ENCODE data around the gene MAN1A1.

MAN1A1 gene

DNA sequence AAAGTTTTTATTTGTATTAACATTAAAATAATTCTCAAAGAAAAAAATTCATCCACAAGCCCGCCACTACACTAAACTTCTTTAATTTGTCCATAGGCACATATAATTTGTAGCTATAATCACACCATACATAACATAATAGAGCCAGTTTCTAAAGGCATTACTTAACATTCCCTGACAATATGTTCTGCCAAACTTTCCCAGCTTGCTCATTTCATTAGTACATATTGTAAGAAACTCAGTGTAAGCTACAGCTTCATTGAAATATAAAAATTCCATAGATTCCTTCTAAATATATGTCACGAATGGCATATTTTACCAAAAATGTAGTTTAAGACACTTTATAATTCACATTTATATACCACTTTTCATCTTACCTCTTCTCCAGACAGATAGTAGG lies 59.3 kb downstream of the MAN1A1 start:
- Histone ChIP-seq H3K27me3 (ENCODE audit: control insufficient read depth, insufficient read depth, low read length) (no peaks in the 10 kb centered on the region), H3K9me3 (ENCODE audit: control insufficient read depth, low read length) (no peaks in the 10 kb centered on the region), H3K4me3 (ENCODE audit: low read length) (no peak overlapping the region), H3K36me3 (ENCODE audit: control insufficient read depth, insufficient read depth, low read length) (no peaks in the 10 kb centered on the region), H3K4me1 (ENCODE audit: control insufficient read depth, insufficient read depth, low read length) (no peaks in the 10 kb centered on the region), H3K9ac (ENCODE audit: low read length) (no peak overlapping the region)

DNA sequence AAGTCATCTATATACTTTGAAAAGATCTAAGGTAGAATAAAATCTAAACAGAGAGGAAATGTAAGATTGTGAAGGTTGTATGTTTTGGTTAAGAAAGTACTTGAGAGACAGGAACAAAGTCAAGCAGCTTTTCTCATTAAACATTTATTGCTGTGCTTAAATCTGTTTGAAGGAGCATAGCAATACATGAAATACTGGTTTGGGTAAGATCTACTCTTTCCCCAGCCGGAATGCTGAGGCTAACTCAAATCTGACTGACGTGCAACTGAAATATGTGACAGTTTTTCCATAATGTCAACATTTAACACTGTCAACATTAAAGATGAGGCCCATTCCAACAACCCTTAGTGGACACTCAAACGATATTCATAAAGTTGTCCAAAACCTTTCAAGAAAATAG lies 59.9 kb downstream of the MAN1A1 start:
- Histone ChIP-seq H3K4me1 (ENCODE audit: control insufficient read depth, insufficient read depth, low read length) (no peaks in the 10 kb centered on the region), H3K9ac (ENCODE audit: low read length) (no peak overlapping the region), H3K4me3 (ENCODE audit: low read length) (no peak overlapping the region), H3K9me3 (ENCODE audit: control insufficient read depth, low read length) (no peaks in the 10 kb centered on the region), H3K36me3 (ENCODE audit: control insufficient read depth, insufficient read depth, low read length) (no peaks in the 10 kb centered on the region), H3K27me3 (ENCODE audit: control insufficient read depth, insufficient read depth, low read length) (no peaks in the 10 kb centered on the region)

DNA sequence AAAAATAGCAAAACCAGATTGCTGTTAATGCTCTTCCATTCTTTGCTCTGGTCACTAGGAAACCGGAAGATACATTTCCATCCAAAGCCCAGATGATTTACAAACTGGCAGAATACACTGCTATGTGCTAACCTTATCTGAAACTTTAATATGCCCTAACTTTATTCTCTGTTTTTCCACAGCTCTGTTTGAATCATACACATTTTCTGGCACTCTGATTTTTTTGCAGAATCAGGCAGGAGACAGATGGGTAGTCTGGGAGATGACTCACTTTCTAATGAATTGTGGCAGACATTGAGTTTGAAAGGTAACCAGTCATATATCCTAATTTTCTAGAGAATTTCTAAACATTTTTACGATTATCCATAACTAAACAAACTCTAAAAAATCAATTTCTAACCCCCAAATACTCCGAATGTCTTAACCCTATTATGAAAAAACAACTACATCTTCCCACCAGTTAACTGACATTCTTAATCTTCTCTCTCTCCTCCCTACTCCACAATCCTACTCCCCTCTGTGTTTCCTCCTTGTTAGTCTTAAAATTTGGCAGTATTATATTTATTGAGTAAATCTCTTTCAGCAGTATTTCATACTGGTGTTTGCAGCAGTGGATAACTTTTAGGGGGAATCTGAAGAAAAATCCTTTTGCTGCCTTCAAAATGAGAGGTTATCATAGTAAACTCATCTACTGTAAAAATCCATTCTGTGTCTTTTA lies 63.5 kb downstream of the MAN1A1 start:
- Histone ChIP-seq H3K9me3 (ENCODE audit: control insufficient read depth, low read length) (no peaks in the 10 kb centered on the region), H3K4me1 (ENCODE audit: control insufficient read depth, insufficient read depth, low read length) (no peaks in the 10 kb centered on the region), H3K36me3 (ENCODE audit: control insufficient read depth, insufficient read depth, low read length) (no peaks in the 10 kb centered on the region), H3K9ac (ENCODE audit: low read length) (no peak overlapping the region), H3K4me3 (ENCODE audit: low read length) (no peak overlapping the region), H3K27me3 (ENCODE audit: control insufficient read depth, insufficient read depth, low read length) (no peaks in the 10 kb centered on the region)

DNA sequence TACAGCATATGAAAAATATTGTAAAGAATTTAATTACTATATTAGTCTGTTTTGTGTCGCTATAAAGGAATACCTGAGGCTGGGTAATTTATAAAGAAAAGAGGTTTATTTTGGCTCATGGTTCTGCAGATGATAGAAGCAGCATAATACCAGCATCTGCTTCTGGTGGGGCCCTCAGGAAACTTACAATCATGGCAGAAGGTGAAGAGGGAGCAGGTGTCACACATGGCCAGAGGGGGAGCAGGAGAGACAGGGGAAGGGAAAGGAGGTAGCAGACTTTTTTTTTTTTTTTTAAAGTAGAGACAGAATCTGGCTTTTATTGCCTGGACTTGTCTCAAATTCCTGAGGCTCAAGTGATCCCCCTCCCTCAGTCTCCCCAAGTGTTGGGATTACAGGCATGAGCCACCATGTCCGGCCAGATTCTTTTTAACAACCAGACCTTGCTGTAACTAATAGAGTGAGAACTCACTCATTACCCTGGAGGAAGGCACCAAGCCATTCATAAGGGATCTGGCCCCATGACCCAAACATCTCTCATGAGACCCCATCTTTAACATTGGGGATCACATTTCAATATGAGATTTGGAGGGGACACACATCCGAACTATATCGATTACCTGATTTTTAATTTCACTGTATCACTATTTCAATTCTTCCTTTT lies 64.6 kb downstream of the MAN1A1 start:
- Histone ChIP-seq H3K4me3 (ENCODE audit: low read length) (no peak overlapping the region), H3K27me3 (ENCODE audit: control insufficient read depth, insufficient read depth, low read length) (no peaks in the 10 kb centered on the region), H3K9me3 (ENCODE audit: control insufficient read depth, low read length) (no peaks in the 10 kb centered on the region), H3K36me3 (ENCODE audit: control insufficient read depth, insufficient read depth, low read length) (no peaks in the 10 kb centered on the region), H3K4me1 (ENCODE audit: control insufficient read depth, insufficient read depth, low read length) (no peaks in the 10 kb centered on the region), H3K9ac (ENCODE audit: low read length) (no peak overlapping the region)

DNA sequence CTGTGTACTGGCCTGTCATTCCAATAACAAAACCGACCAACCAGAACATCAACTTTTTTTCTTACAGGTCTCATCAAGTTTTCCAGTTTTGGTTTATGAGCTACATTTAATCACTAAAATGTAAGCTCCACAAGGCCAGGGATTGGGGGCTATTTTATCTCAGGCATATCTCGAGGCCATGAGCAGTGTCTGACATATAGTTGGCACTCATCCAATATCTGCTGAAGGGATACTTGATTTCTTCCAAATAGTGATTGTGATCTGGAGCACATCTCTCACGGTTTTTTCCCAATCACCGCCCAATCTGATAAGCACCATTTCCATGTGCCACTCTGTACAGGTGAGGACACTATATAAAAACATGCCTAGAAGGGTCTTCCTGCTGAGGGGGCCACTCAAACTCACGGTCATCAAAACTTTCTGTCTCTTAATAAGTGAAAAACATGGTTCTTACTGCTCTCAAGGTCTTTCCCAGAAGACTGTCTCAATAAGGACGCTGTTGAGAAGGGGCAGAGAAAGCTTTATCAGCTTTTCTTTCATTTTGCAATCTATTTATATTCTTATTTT lies 65.5 kb downstream of the MAN1A1 start:
- Histone ChIP-seq H3K36me3 (ENCODE audit: control insufficient read depth, insufficient read depth, low read length) (no peaks in the 10 kb centered on the region), H3K4me3 (ENCODE audit: low read length) (no peak overlapping the region), H3K4me1 (ENCODE audit: control insufficient read depth, insufficient read depth, low read length) (no peaks in the 10 kb centered on the region), H3K9me3 (ENCODE audit: control insufficient read depth, low read length) (no peaks in the 10 kb centered on the region), H3K9ac (ENCODE audit: low read length) (no peak overlapping the region), H3K27me3 (ENCODE audit: control insufficient read depth, insufficient read depth, low read length) (no peaks in the 10 kb centered on the region)

DNA sequence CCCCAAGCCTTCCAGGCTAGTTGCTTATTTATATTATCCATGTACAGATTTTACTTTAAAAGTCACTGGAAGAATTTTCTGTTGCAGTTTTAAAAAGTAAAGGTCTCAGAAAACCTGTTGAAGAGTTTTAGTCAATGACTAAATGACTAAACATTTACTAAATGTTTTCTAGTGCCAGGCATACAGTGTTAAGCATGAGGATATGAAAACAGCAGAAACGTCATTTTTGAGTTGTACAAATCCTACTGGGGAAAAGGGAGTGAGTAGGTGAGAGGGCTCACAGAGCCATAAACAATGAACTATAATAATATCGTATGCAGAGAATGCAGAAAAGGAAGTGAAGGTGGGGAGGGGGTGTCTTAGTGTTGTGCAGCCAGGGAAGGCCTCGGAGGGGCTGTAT lies 66.3 kb downstream of the MAN1A1 start:
- H3K27me3 ChIP-seq (ENCODE audit: control insufficient read depth, insufficient read depth, low read length): no peaks in the 10 kb centered on the region
- peaks cover 2% of the 10 kb centered on the region for H3K4me1 ChIP-seq (ENCODE audit: control insufficient read depth, insufficient read depth, low read length)
- no peak overlapping the region for H3K9ac ChIP-seq (ENCODE audit: low read length)
- no peaks in the 10 kb centered on the region for H3K9me3 ChIP-seq (ENCODE audit: control insufficient read depth, low read length)
- no peak overlapping the region for H3K4me3 ChIP-seq (ENCODE audit: low read length)
- H3K36me3 ChIP-seq (ENCODE audit: control insufficient read depth, insufficient read depth, low read length): no peaks in the 10 kb centered on the region

DNA sequence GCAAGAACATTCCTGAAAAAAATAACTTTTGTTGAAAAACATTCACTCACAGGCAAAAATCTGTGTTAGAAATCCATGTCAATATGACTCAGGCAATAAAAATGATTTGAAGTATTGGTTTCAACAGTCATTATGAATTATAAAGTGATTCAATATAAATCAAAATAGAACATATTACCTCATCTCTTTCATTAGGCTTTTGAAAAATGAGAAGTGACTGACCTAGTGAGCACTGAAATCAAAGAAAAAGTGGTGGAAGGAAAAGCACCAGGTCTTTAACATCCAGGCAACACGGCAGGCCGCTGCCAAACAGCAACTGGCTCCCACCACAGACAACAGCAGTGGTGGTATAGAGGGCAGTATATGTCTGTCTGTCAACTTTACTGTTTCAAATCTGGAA lies 68.9 kb downstream of the MAN1A1 start:
- H3K9me3 ChIP-seq (ENCODE audit: control insufficient read depth, low read length): no peaks in the 10 kb centered on the region
- no peaks in the 10 kb centered on the region for H3K36me3 ChIP-seq (ENCODE audit: control insufficient read depth, insufficient read depth, low read length)
- peaks cover 5% of the 10 kb centered on the region for H3K4me1 ChIP-seq (ENCODE audit: control insufficient read depth, insufficient read depth, low read length)
- no peak overlapping the region for H3K9ac ChIP-seq (ENCODE audit: low read length)
- H3K27me3 ChIP-seq (ENCODE audit: control insufficient read depth, insufficient read depth, low read length): no peaks in the 10 kb centered on the region
- H3K4me3 ChIP-seq (ENCODE audit: low read length): no peak overlapping the region

DNA sequence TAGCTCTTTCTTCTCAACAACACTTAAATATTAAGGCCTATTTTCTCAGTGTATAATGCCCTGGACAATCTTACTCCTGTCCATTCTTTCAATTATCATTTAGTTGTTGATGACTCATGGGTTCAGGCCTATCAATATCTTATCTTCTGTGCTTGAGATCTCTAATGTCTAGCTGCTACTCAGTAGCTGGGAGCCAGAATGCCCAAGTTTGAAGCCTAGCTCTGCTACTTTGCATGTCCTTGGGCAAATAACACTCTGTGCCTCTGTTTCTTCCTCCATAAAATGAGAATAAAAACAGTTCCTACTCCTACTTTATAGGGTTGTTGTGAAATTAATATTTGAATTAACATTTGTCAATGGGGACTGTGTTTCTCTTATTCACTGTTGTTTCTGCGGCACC lies 69.5 kb downstream of the MAN1A1 start:
- Histone ChIP-seq H3K4me3 (ENCODE audit: low read length) (no peak overlapping the region), H3K27me3 (ENCODE audit: control insufficient read depth, insufficient read depth, low read length) (no peaks in the 10 kb centered on the region), H3K36me3 (ENCODE audit: control insufficient read depth, insufficient read depth, low read length) (no peaks in the 10 kb centered on the region), H3K4me1 (ENCODE audit: control insufficient read depth, insufficient read depth, low read length) (peaks cover 5% of the 10 kb centered on the region), H3K9ac (ENCODE audit: low read length) (no peak overlapping the region), H3K9me3 (ENCODE audit: control insufficient read depth, low read length) (no peaks in the 10 kb centered on the region)

DNA sequence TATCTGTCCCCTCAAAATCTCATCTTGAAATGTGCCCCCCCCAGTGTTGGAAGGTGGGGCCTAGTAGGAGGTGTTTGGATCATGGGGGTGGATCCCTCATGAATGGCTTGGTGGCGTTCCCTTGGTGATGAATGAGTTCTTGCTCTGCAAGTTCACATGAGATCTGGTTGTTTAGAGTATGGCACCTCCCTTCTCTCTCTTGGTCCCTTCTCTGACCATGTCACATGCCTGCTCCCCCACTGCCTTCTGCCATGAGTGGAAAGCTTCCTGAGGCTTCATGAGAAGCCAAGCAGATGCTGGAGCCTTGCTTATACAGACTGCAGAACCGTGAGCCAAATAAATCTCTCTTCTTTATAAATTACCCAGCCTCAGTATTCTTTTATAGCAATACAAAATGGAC lies 70.9 kb downstream of the MAN1A1 start:
- Histone ChIP-seq H3K9ac (ENCODE audit: low read length) (no peak overlapping the region), H3K27me3 (ENCODE audit: control insufficient read depth, insufficient read depth, low read length) (no peaks in the 10 kb centered on the region), H3K9me3 (ENCODE audit: control insufficient read depth, low read length) (no peaks in the 10 kb centered on the region), H3K4me1 (ENCODE audit: control insufficient read depth, insufficient read depth, low read length) (peaks cover 5% of the 10 kb centered on the region), H3K36me3 (ENCODE audit: control insufficient read depth, insufficient read depth, low read length) (no peaks in the 10 kb centered on the region), H3K4me3 (ENCODE audit: low read length) (no peak overlapping the region)

DNA sequence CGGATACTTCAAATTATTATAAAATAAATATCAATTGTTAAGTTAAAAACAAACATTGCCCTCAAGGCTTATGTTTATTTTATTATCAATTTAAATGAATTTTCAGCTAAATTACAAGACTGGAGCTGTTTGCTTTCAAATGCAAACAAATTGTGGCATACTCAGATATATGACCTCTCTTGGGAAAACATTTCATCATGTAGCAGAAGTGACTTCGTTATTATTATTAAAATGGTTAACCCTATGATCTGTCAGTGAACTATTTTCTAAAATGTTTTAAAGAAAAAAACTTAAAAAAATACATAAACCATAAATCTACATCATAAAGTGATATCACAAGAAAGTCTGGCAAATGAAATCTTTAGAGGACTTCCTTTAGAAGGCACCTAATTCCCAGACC lies 72.5 kb downstream of the MAN1A1 start:
- no peaks in the 10 kb centered on the region for H3K27me3 ChIP-seq (ENCODE audit: control insufficient read depth, insufficient read depth, low read length)
- H3K36me3 ChIP-seq (ENCODE audit: control insufficient read depth, insufficient read depth, low read length): no peaks in the 10 kb centered on the region
- H3K4me3 ChIP-seq (ENCODE audit: low read length): no peak overlapping the region
- H3K4me1 ChIP-seq (ENCODE audit: control insufficient read depth, insufficient read depth, low read length): peaks cover 5% of the 10 kb centered on the region
- H3K9me3 ChIP-seq (ENCODE audit: control insufficient read depth, low read length): no peaks in the 10 kb centered on the region
- H3K9ac ChIP-seq (ENCODE audit: low read length): no peak overlapping the region

DNA sequence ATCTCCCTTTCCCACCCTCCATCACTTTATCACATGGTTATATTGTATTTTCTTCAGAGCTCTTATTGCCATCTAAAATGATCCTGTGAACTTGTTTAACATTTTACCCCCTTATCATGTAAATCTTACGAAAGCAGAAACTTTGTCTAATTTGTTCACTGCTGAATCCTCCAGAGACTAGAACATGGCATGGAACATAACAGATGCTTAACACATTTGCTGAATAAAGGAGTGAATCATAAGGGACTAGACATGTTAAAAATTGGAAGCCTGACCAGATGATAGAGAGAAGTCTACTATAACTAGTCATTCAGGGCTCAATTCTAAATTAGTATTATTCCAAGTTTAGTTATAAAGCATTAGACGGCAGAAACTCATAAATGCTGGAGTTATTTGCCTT lies 73.3 kb downstream of the MAN1A1 start:
- Histone ChIP-seq H3K27me3 (ENCODE audit: control insufficient read depth, insufficient read depth, low read length) (no peaks in the 10 kb centered on the region), H3K9me3 (ENCODE audit: control insufficient read depth, low read length) (no peaks in the 10 kb centered on the region), H3K9ac (ENCODE audit: low read length) (no peak overlapping the region), H3K4me3 (ENCODE audit: low read length) (no peak overlapping the region), H3K4me1 (ENCODE audit: control insufficient read depth, insufficient read depth, low read length) (peaks cover 5% of the 10 kb centered on the region), H3K36me3 (ENCODE audit: control insufficient read depth, insufficient read depth, low read length) (no peaks in the 10 kb centered on the region)

DNA sequence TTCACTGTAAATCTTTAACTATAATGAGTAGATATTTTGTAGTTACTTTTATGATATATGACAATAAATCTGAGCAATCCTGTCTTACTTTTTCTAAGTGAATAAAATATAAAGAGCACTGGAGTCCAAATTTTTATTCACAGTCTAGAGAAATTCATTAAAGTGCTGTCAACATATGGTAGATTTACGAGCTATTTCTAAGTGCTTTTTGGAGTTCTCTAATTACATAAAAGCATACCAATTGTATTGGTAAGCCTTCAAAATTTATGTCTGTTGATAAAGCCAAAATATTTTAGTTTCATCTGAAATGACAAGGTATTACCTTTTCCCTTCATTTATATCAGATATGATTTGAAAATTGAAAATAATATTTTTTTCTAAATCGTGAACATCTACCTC lies 75.4 kb downstream of the MAN1A1 start:
- Histone ChIP-seq H3K4me1 (ENCODE audit: control insufficient read depth, insufficient read depth, low read length) (peaks cover 5% of the 10 kb centered on the region), H3K36me3 (ENCODE audit: control insufficient read depth, insufficient read depth, low read length) (no peaks in the 10 kb centered on the region), H3K4me3 (ENCODE audit: low read length) (no peak overlapping the region), H3K9ac (ENCODE audit: low read length) (no peak overlapping the region), H3K9me3 (ENCODE audit: control insufficient read depth, low read length) (peaks cover 5% of the 10 kb centered on the region), H3K27me3 (ENCODE audit: control insufficient read depth, insufficient read depth, low read length) (no peaks in the 10 kb centered on the region)

All from mucosa of stomach (tissue), 1 donor.